Activated naive CD4-positive, alpha-beta T cell treated with Interleukin-2 at 50 U/mL for 16 hours (primary cell): ENCODE data around the gene CACHD1.

Experiments used
- DNase-seq: peaks from one replicate; pipeline ENCODE4 v3.0.0-alpha.2; 2020

Gene CACHD1

DNA sequence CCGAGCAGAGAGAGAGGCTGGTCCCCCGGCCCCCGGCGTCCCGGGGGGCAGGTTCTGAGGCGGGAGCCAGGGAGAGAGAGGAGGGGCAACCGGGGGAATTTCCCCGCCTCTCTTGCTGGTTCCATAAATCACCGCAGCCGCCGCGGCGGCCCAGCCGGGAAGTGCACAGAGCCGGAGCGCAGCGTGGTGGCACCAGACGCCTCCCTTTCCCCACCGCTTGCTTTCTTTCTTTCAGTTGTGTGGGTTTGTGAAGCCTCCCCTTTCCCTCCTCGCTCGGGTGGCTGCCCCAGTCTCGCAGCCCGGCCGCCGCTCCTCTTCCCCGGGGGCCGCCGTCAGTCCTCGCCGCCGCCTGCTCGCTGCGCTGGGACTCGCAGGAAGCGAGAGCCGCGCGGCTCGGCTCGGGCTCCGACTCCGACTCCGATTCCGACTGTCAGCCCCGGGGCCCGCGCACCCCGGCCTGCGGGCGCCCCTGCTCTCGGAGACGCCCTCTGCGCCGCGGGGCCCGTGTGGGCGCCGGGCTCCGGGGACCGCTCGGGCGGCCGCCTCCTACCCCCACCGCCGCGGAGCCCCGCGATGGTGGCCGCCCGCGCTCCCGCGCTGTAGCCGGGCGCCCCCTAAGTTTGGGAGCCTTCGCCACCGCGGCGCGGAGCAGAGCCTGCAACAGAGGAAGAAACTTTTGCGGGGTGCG is at the start of gene CACHD1:
Gene CACHD1 (plus strand): TSS at position 153 of the 688 bp plus-strand sequence. CDS start 616 bp downstream, outside the sequence.
- DNase-seq: peak; percentile 50

DNA sequence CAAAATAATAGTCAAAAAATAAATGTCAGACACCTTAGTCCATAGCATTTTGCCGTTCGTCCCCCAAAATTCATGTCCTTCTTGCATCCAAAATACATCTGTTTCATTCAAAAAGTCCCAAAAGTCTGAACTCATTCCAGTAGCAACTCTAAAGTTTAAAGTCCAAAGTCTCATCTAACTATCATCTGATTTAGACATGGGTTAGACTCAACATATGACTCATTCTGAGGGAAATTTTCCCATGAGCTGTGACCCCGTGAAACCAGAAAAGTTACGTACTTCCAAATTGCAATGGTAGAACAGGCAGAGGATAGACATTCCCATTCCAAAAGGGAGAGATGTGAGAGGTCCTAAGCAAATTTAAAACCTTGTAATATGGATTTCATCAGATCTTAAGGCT is 48.6 kb upstream of the CACHD1 start:
- DNase-seq: no peak

DNA sequence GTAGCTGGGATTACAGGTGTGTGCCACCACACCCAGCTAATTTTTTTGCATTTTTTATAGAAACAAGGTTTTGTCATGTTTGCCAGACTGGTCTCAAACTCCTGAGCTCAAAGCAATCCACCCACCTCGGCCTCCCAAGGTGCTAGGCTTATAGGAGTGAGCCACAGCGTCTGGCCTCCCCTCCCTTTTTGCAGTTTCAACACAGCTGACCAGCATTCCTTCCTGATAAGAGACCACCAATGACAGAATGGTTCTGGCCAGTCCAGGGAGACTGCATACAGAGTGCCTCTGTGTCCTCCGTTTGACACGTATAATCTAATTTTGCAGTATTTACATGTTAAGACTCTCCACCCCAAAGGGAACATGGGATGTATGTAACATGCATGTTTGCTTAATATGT is 46.4 kb upstream of the CACHD1 start:
- no peak for DNase-seq

- DNase-seq: no peak
Observed at GRCh38 chr1:64424412-64424811, 45.5 kb upstream of the CACHD1 start.

GRCh38 chr1:64425521-64425920 is 44.4 kb upstream of the CACHD1 start:
- no peak for DNase-seq

DNA sequence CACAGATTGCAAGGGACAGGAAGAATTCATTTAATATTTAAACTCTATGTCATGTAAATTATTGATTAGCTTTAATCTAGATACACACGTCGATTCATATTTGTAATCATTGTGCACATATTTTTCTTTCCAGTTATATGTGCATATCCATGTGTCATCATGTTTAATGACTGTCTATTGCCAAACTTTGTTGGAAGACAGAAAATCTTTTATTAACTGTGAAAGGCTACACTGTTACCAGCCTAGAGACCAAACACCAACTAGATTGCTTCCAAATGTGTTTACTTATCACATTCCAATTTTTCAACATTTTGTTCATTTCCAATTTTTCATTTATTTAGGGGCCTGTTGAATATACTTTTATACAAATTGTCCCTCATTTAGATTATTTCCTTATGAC is 43.2 kb upstream of the CACHD1 start:
- DNase-seq: no peak

- DNase-seq: no peak
Observed at GRCh38 chr1:64427879-64428278, 42.0 kb upstream of the CACHD1 start.

DNA sequence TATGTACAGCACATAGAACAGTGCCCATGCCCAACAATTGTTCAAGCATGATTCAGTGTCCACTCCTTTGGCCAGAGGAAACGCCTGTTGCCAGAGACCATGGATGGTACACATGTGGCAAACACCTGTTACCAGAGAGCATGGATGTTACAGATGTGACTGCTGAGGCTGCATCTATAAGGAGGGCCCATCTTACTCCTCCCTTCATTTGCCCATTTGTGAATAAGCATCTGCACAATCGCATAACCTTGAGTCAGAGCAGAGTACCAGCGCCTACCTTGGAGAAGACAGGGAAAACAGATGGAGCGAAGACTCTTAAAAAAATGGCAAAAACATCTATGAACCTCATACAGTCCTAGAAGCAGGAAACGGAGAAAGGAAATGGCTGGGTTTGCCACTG is 36.6 kb upstream of the CACHD1 start:
- DNase-seq: no peak

DNA sequence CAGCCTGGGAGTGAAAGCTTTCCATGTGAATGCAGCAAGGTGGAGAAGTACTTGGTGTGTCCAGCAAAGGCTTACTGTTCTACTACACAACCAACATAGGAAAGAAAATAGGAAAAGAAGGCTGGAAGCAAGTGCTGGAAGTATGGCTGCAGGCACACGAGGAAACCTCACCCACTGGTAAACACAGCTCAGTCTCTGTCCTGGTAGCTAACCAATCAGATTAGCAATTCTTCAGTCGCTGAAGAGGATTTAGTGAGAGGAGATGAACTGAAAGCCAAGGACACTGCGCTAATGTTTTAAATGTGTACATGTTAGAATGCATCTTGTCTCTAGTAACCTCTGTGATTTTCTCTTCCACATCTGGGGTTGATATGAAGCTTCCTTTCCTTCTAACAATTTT is 36.2 kb upstream of the CACHD1 start:
- DNase-seq: no peak

GRCh38 chr1:64435000-64435399 is 34.9 kb upstream of the CACHD1 start:
- DNase-seq: no peak

DNA sequence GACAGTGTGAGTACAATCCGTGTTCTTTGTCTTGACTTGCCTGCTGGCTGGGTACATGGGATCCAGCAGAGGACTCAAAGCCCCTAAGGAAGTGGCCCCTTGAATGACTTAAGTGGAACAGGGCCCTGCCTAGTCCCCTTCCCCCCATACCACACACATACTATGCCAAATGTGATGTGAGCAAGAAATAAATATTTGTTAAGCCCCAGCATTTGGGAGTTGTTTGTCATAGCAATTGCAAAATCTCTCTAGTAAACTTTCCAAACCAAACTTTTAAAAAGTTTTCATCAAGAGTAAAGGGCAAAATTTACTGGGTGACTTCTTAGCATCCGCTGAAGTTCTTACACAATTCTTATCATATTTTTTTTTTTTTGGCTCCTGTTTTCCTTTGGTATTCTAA is 32.5 kb upstream of the CACHD1 start:
- no peak for DNase-seq

GRCh38 chr1:64440183-64440826 is 29.6 kb upstream of the CACHD1 start:
- DNase-seq: no peak

DNA sequence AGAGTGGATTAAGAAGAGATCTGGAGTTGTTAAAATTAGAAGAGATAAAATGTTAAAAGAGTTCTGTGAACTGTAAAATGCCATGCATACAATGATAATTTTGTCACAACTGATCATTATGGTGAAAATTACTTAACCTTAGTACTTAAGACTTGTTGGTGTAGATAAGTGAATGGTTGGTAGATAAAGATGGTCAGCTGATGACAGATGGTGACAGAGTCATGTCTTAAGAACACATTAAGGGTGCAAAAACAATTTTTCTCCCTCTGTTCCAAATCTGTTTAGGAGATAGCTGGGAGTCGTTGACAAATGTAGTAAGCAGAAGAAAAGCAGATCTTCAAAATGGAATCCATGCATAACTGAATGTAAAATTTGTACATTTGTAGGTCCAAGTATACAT is 18.5 kb upstream of the CACHD1 start:
- DNase-seq: no peak

GRCh38 chr1:64453688-64454087 is 16.2 kb upstream of the CACHD1 start:
- DNase-seq: no peak

DNA sequence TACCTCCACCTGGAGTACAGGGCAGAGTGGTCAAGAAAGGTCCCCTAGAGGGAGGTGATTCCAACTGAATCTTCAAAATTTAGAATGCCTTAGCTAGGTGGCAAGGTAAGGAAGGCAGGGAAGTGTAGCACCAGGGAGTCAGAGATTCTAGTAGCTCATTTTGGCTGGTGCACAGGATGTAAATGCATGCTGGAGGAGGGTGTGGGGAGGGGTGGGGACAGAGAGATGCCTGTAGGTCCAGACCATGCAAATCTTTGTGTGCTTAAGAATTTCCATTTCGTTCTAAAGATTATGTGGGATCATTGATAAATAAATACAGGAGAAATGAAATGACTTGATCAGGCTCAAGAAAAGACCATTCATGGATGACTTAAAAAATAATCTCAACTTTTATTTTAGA is 11.0 kb upstream of the CACHD1 start:
- no peak for DNase-seq

DNA sequence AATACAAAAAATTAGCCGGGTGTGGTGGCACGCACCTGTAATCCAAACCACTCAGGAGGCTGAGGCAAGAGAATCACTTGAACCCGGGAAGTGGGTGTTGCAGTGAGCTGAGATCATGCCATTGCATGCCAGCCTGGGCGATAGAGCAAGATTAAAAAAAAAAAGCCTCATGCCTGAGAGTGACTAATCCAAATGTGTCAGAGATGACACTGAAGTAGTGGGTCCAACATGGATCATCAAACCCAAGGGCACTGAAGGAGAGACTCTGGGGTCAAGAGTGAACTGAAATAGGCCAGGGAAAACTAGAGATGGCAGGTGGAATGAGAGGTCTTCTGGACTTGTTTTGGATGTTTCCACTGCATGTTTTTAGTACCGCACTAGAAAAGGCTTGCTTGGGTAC is 10.2 kb upstream of the CACHD1 start:
- no peak for DNase-seq

DNA sequence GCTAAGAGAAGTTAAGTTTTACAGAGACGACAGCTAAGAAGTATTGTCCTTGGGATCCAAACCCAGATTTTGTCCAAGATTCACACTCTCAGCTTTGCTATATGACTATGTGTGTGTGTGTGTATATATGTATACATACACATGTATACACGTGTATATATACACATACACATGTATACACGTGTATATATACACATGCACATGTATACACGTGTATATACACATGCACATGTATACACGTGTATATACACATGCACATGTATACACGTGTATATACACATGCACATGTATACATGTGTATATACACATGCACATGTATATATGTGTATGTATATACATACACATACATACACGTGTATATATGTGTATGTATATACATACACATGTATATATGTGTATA is 3.9 kb upstream of the CACHD1 start:
- DNase-seq: no peak

GRCh38 chr1:64469116-64469976 is 583 bp upstream of the CACHD1 start:
- no peak for DNase-seq

GRCh38 chr1:64470665-64471217 is 812 bp downstream of the CACHD1 start:
- no peak for DNase-seq

- no peak for DNase-seq
Observed at GRCh38 chr1:64471218-64472039, 1.5 kb downstream of the CACHD1 start.

DNA sequence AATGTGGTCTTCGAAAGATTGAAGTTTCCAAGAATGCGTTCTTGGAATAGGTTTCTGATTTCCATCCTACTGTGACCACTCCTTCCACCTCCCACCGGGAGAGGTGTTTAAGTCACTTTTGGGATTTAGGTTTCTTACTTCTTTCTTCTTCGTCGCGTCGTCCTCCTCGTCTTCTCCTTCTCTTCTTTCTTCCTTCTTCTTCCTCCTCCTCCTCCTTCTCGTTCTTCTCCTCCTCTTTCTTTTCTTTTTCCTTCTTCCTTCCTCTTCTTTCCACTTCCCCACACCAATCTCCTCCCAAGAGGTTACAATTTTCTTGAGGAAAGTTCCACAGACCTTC is 2.1 kb downstream of the CACHD1 start:
- DNase-seq: no peak

DNA sequence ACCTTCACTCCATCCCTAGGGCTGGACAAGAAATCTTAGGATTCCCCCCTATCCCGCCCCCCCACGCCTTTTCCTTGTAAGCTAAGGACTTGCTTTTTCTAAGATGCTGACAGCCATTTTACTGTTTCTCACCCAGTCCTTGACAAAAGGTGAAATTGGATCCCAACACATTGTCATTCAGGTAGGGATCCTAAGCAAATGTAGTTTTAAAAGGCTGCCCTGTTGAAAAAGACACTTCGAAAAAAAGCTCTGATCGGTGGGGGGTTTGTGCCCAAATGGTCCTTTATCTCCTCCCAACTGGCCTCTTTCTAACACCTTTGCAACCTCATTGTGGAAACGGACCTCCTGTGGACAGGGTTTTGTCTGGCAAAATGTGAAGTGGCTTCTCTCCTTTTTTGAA is 2.9 kb downstream of the CACHD1 start:
- no peak for DNase-seq

GRCh38 chr1:64473367-64473766 is 3.4 kb downstream of the CACHD1 start:
- DNase-seq: no peak
